HG03460 (cell line): ENCODE measurements around the gene UBXN2A.
"Not testable (repeated sequence)": the region's sequence is repeated elsewhere in the genome, so short reads cannot be mapped to it uniquely, and the experiment has no call there.

Source experiments
- ATAC-seq: cut with Tn5 transposase; IDR thresholded peaks from one replicate; pipeline ENCODE4 v1.9.1; 2021; ENCODE audit not compliant: unreplicated experiment

UBXN2A gene

DNA sequence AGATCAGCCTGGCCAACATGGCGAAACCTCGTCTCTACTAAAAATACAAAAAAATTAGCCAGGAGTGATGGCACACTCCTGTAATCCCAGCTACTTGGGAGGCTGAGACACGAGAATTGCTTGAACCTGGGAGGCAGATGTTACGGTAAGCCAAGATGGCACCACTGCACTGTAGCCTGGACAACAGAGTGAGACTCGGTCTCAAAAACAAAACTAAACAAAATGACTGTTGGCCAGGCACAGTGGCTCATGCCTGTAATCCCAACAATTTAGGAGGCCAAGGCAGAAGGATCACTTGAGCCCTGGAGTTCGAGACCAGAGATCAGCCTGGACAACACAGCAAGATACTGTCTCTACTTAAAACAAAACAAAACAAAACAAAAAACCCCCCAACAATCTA, 102.9 kb downstream of the UBXN2A start:
- ATAC-seq = not testable (repeated sequence)

DNA sequence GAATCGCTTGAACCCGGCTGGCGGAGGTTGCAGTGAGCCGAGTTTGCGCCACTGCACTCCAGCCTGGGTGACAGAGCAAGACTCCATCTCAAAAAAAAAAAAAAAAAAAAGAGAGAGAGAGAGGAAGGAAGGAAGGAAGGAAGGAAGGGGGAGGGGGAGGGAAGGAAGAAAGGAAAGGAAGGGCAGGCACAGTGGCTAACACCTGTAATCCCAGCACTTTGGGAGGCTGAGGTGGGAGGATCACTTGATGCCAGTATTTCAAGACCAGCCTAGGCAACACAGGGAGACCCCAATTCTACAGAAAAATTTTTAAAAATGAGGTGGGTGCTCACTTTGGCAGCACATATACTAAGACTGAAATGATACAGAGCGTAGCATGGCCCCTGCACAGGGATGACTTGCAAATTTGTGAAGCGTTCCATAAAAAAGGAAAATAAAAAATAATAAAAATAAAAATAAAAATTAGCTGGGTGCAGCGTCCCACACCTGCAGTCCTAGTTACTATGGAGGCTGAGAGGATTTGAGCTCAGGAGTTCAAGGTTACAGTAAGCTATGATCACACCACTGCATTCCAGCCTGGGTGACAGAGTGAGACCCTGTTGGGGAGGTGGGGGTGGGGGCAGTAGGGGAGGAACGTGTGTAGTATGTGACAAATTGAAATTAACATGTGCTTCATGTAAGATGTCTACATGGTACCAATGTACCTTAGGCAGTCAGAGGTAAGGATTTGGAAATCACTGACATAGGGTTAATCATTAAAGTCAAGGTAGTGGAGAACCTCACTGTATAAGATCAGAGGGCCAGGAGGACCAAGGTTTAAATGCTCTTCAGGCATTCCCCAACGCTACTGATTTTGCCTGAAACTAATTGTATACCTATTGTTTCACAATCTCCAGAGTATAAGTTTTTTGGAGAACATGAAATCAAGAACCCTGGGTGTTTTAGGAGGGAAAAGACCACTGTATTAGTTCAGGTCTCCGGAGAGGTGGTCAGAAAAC, 105.5 kb downstream of the UBXN2A start:
- ATAC-seq = no peak

DNA sequence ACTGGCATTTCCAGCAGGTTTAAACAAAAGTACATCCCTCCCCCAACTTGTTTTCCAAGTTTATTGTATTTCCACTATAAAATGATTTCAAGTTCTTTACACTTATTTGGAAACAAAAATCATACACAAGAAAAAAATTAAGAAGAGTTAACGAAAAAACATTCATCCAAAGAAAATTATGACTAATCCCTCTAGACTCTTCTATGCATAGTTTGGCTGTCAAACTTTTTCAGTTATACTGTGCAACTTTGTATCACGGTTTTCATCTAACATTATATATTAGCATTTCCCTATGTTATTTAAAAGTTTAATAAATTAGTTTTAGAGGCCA, 106.3 kb downstream of the UBXN2A start:
- no peak for ATAC-seq

DNA sequence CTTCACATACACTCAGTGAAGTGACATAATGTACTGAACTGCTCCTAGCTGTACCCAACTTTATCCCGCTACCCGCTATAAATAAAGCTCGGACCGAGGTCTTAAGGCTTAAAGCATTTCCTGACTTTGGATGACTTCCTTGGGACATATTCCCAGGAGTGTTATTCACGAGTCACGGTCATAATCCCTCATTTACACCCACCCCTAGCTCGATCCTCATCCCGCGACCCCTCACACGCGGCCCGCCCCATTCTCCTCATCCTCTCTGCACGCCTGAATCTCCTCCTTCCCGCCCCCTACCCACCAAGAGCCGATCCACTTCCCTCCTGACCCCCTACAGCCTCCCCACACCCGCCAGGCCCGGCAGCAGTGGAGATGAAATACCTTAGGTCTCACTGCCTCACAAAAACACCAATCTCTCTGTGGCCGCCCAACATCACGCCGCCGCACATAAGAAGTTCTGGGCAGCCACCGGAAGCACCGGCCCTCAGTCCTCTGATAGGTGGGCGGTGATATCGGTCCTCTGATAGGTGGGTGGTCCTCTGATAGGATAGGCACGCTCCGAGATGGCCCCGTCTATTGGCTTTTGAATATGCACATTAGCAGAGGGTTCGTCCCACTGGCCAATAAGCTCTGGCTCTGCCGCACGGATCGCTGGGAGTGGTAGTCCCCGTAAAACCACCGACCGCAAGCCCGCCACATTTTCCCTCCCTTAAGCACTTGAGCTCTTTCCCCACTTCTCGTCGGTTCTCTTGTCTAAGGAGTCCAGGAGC, 106.9 kb downstream of the UBXN2A start, which contains the start of gene WDCP:
Gene WDCP, minus strand, starts transcription at position 462 of the 773 bp plus-strand sequence. CDS start 7,897 bp downstream, outside the sequence.
- peak; percentile 99 for ATAC-seq

DNA sequence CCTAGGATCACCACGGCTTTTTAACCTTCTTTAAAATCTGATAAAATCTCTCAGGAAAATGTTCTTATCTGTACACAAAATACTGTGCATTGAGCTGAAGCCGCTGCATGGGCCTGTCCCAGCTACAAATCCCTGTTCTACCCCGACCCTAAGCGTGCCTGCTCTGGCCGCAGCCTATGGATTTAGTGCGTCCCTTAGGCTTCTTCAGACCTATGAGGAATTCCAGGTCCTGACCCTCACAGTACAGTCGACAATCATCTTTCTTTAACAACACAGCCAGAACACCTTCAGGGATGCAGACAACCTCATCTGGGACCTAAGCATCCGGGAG, 107.4 kb downstream of the UBXN2A start:
- ATAC-seq = no peak

DNA sequence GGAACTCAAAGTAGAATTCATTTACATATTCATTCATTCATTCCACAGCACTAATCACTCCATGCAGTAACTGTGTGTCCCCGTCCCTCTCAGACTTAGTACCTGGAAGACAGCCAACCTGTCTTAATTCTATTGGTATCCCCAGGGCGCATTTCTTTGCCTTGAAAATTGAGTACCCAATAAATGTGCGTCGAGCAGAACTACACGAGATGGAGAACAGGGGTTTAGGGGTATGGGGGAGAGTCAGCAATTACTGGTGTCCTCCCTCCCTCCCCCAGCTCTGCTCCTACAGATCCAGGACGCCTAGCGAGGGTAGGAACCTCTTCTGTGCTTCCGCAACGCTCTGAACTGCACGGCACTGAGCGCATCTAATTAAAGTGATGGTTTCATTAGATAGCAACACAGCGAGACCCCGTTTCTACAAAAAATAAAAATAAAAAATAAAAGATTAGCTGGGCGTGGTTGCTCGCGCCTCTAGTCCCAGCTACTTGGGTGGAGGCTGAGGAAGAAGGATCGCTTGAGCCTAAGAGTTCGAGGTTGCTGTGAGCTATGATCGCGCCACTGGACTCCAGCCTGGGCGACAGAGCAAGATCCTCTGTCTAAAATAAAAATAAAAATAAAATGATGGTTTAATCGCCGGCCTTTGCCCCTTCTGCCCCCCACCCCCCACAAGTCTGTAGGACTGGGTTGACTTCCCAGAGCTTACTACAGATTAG, 108.7 kb downstream of the UBXN2A start:
- ATAC-seq = no peak

DNA sequence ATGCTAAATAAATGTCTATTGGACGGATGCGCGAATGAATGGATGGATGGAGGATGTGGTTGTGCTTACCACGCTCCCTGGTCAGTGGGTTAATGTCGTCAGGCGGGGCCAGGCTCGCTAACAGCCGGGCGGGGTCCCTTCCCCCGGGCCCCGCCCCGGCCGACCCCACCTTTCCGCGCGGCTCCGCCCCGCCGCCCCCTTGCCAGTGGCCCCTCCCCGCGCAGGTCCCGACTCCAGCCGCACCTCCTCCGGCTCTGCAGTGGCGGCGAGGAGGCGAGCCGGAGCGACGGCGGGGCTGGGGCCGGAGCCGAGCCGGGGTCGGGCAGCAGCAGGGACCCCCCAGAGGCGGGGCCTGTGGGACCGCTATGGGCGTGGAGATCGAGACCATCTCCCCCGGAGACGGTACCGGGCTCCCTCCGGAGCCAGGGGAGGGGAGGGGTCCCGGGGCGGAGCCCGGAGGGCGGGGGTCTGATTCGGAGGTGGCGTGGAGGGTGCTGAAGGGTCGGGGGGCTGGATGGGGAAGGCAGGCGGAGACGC, 109.3 kb downstream of the UBXN2A start, which contains the start of gene FKBP1B:
Gene FKBP1B, plus strand, starts transcription at position 257 of the 537 bp plus-strand sequence. Its CDS starts 109 bp downstream, at position 366.
- ATAC-seq = no peak

DNA sequence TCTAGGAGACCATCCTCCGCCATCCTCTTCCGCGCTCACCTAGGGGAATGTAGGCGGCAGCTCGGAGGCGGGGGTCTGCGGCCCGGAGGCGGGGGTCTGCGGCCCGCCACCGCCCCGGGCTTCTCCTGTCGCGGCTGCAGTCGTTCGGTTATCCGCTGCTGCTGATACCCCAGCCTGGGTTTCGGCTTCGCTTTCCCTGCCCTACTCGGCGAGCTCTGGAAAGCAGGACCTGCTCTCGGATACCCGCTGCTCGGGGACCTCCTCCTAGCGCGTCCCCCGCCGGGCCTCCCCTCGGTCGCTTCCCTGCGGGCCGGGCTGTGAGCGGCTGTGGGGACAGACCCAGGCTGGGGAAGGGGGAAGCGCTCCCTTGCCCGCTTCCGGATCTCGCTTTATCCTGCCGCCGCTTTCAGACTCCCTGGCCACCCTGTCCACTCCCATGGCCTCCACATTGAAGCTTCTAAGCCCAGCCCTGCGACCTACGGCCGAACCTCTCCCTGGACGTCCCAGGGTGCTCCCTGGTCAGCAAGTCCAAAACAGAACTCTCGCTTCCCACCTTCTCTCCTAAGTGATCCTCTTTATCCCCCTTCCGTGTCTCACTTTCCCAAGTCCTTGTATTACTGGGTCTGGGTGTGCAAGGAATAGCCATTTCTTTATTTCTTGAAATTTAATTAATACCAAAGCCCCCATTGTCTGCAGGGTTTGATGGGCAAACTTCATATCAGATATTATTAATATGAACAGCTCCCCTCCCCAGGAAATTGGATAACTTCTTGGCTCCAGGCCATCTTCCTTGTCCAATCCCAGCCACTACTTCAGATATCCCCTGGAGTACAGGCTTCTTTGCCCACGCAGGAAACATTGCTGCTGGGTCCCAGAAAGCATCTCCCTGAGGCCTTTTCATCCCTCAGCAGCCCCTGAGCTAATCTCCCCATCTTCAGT, 110.0 kb downstream of the UBXN2A start:
- ATAC-seq = no peak

DNA sequence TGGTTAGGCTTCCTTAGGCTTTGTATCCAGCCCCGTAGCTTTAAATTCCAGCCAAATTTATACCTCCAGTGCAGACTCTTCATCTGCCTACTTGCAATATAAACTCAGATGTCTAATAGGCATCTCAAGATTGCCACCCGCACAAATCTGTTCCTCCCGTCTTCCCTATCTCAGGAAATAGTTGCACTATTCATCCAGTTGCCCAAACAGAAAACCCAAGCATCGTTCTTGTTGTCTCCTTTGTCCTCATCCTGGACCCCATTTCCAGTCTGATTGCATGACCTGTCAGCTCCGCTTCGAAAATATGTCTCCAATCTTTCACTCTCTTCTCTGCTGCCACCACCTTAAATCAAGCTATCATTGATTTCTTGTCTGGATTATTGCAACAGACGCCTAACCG, 111.6 kb downstream of the UBXN2A start:
- no peak for ATAC-seq

DNA sequence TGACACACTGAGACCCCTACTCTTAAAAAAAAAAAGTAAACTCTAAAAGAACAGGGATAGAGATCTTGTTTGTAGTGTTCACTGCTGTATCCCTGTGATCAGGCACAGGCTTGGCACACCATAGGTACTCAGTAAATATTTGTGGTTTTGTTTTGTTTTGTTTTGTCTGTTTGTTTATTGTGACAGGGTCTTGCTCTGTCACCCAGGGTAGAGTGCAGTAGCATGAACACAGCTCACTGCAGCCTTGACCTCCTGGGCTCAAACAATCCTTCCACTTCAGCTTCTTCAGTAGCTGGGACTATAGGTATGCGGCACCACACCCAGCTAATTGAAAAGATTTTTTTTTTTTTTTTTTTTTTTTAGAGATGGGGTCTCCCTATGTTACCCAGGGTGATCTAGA, 112.7 kb downstream of the UBXN2A start:
- no peak for ATAC-seq
